T follicular helper cell (primary cell): ENCODE data around the gene NSA2.

ENCODE experiments used
- DNase-seq: peaks from one replicate; pipeline ENCODE4 v3.0.0-alpha.2; 2020; ENCODE audit warnings: low read depth

NSA2 gene

GRCh38 chr5:74816875-74817274 is 49.8 kb downstream of the NSA2 start:
- DNase-seq, result no peak

DNA sequence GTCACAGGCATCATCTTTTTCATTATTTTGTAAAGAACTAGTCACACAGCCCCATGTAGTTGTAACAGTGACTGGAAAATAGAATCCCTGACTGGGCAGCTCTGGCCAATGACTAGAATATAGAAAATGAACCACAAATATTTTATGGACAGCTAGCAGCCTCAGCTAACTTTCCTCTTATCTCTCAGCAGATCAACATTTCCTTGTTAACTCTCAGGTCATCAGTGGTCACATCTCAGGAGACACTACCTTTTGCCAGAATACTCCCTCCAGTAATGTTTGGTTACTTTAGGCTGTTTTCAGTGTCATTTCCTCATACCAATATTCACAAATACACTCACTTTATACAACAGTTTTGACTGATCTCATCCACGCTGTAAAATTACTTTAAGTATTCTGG is 55.2 kb downstream of the NSA2 start:
- DNase-seq, result no peak

- DNase-seq, result no peak
Observed at GRCh38 chr5:74829413-74829812, 62.4 kb downstream of the NSA2 start.
